ENCODE results near the gene F5. TPM values are rescaled to one million over a fixed set of nuclear protein-coding genes. Genes with fewer than 3 reads are reported as not detected.

The F5 gene
- total RNA-seq, 5 donors from 2014 or later (not counting 1 experiment from before 2014, with no cell fraction given) = 4.2 to 9.7 (median 8.5) TPM

DNA sequence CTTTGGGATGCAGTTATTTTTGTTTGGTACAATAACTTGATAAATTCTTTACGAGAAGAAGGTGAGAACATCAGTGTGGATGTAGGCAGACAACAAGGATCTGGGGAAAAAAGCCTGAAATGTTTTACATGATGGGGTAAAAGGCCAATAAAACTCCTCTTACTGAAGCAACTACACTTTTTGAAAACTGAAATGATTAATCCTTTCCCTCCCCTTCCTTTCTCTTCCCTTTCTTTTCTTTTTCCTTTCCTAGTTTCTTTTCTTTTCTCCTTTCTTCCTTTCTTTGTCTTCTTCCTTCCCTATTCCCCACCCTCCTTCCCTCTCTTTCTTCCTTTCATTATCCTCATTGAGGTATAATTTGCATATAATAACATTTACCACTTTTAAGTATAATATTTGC, 24.6 kb downstream of the F5 start:
- no peak overlapping the region for H3K27ac Mint-ChIP-seq
- CTCF ChIA-PET = interaction anchor here in 1 of 2 donors (0.6 kb wide), 1 partner anchor 11 kb away, joined by 3 read pairs; no protein-coding TSS in a partner anchor

DNA sequence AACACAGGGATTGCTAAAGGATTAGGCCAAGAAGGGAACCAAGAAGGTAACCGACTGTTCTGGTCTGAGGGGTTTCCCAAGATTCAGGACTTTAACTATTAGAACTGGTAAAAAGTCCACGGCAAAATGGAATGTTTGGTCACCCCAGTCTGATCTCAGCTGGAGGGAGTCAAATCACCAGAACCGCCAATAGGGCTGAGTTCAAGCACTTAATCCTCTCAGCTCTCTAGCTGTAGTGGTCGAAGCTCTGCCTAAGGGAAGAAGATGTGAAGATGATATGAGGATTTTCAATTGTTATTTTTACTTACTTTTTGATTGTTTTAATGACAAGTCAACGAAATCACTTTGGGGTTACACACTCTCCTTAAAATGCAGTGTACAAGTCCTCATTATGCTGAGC, 29.1 kb downstream of the F5 start:
- no peak overlapping the region for H3K4me3 Mint-ChIP-seq
- peak overlapping the region in 1 of 2 donors; percentile 29 for H3K27ac Mint-ChIP-seq
- H3K27me3 ChIP-seq (replicated peaks in 1 of 2; ENCODE audit: control insufficient read depth in 2 of 2, extremely low read depth in 1 of 2, insufficient read depth in 2 of 2, low read length in 1 of 2) = no peaks in the 10 kb centered on the region
- DNase-seq (no peak), ATAC-seq (replicated peaks in 1 of 4) (no peak)
- no peaks in the 10 kb centered on the region for H3K27me3 Mint-ChIP-seq
- ChIA-PET POLR2A (interaction anchor here in 1 of 2 donors (0.5 kb wide), 1 partner anchor 29 kb away, joined by 3 read pairs; no protein-coding TSS in a partner anchor), CTCF (interaction anchor here in 1 of 2 donors (1.2 to 1.8 kb wide), 3 partner anchors 9 to 29 kb away, joined by 3 to 11 read pairs (median 5); partner anchors contain the start of gene F5)
- H3K9me3 Mint-ChIP-seq = no peaks in the 10 kb centered on the region
- no peak overlapping the region for H3K27ac ChIP-seq (ENCODE audit: low read length)
- peaks cover 0 to 2% (median 0%) of the 10 kb centered on the region in 3 donors for H3K4me1 Mint-ChIP-seq
- H3K4me3 ChIP-seq (ENCODE audit: control insufficient read depth in 1 of 2, extremely low read depth in 1 of 2, low read length in 1 of 2) = no peak overlapping the region
- no peaks in the 10 kb centered on the region for H3K4me1 ChIP-seq (ENCODE audit: control insufficient read depth in 1 of 2, extremely low read depth in 1 of 2, insufficient read depth in 2 of 2, low read length in 2 of 2)
- H3K36me3 ChIP-seq (ENCODE audit: control insufficient read depth in 2 of 2, extremely low read depth in 1 of 2, insufficient read depth in 1 of 2, low read length in 1 of 2) = no peaks in the 10 kb centered on the region
- WGBS (ENCODE audit: insufficient coverage) = 92% methylated on average over 4 of the region's 5 CpGs
- H3K9me3 ChIP-seq = no peaks in the 10 kb centered on the region
- H3K36me3 Mint-ChIP-seq = no peaks in the 10 kb centered on the region

More for the DNA sequence above, 24.6 kb downstream of the F5 start:
- WGBS (ENCODE audit: insufficient coverage) = no CpG with 5 or more reads among the region's 1 CpG
- no peaks in the 10 kb centered on the region for H3K27me3 ChIP-seq (replicated peaks in 1 of 2; ENCODE audit: control insufficient read depth in 2 of 2, extremely low read depth in 1 of 2, insufficient read depth in 2 of 2, low read length in 1 of 2)
- H3K9me3 ChIP-seq = no peaks in the 10 kb centered on the region
- H3K36me3 ChIP-seq (ENCODE audit: control insufficient read depth in 2 of 2, extremely low read depth in 1 of 2, insufficient read depth in 1 of 2, low read length in 1 of 2) = no peaks in the 10 kb centered on the region
- no peak overlapping the region for H3K4me3 ChIP-seq (ENCODE audit: control insufficient read depth in 1 of 2, extremely low read depth in 1 of 2, low read length in 1 of 2)
- Mint-ChIP-seq H3K4me3 (no peak overlapping the region), H3K4me1 (peaks cover 7 to 11% (median 8%) of the 10 kb centered on the region in 3 donors), H3K27me3 (no peaks in the 10 kb centered on the region), H3K9me3 (peaks cover 6 to 14% (median 8%) of the 10 kb centered on the region in 3 donors), H3K36me3 (peaks cover 13% of the 10 kb centered on the region)
- H3K27ac ChIP-seq (ENCODE audit: low read length) = no peak overlapping the region
- ATAC-seq (replicated peaks in 1 of 4) = no peak
- H3K4me1 ChIP-seq (ENCODE audit: control insufficient read depth in 1 of 2, extremely low read depth in 1 of 2, insufficient read depth in 2 of 2, low read length in 2 of 2) = no peaks in the 10 kb centered on the region
- POLR2A ChIA-PET = interaction anchor here in 1 of 2 donors (0.9 kb wide), 1 partner anchor 858 kb away, joined by 3 read pairs; no protein-coding TSS in a partner anchor
- DNase-seq = no peak

DNA sequence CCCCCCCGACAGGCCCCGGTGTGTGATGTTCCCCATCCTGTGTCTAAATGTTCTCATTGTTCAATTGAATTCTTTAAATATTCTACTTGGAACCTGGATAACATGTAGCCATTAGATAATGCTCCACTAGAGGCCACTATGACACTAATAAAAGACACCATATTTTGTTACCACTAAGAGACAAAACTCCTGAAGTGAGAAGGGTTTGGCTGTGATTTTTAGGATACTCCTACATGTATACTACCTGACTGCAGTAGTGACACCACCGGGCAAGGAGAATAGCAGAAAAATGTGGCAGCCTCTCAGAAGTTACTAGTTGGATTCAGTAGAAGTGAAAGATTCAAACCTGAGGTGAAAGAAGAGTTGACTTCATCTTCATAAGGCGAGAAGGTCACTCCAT, 36.0 kb downstream of the F5 start:
- H3K4me3 Mint-ChIP-seq = no peak overlapping the region
- DNase-seq (peak in 4 of 35 experiments; percentile 3 to 65 (median 8)), ATAC-seq (replicated peaks in 1 of 4) (peak; percentile 65 to 78 (median 68))
- H3K27ac Mint-ChIP-seq = no peak overlapping the region
- ChIA-PET CTCF (interaction anchor here (0.6 to 4.1 kb wide), 15 partner anchors 8 to 1375 kb away, joined by 3 to 35 read pairs (median 4); partner anchors contain the start of genes F5 (in 1 of the 2) and METTL18 (in 1 of the 2)), POLR2A (no interaction called here)
- no peaks in the 10 kb centered on the region for H3K36me3 Mint-ChIP-seq
- WGBS (ENCODE audit: insufficient coverage) = no CpG with 5 or more reads among the region's 4 CpGs
- no peaks in the 10 kb centered on the region for H3K27me3 Mint-ChIP-seq
- peaks cover 0 to 5% (median 0%) of the 10 kb centered on the region in 3 donors for H3K4me1 Mint-ChIP-seq
- Histone ChIP-seq H3K36me3 (ENCODE audit: control insufficient read depth in 2 of 2, extremely low read depth in 1 of 2, insufficient read depth in 1 of 2, low read length in 1 of 2) (no peaks in the 10 kb centered on the region), H3K9me3 (no peaks in the 10 kb centered on the region), H3K4me1 (ENCODE audit: control insufficient read depth in 1 of 2, extremely low read depth in 1 of 2, insufficient read depth in 2 of 2, low read length in 2 of 2) (no peaks in the 10 kb centered on the region), H3K4me3 (ENCODE audit: control insufficient read depth in 1 of 2, extremely low read depth in 1 of 2, low read length in 1 of 2) (no peak overlapping the region), H3K27me3 (replicated peaks in 1 of 2; ENCODE audit: control insufficient read depth in 2 of 2, extremely low read depth in 1 of 2, insufficient read depth in 2 of 2, low read length in 1 of 2) (no peaks in the 10 kb centered on the region), H3K27ac (ENCODE audit: low read length) (no peak overlapping the region)
- H3K9me3 Mint-ChIP-seq = no peaks in the 10 kb centered on the region

DNA sequence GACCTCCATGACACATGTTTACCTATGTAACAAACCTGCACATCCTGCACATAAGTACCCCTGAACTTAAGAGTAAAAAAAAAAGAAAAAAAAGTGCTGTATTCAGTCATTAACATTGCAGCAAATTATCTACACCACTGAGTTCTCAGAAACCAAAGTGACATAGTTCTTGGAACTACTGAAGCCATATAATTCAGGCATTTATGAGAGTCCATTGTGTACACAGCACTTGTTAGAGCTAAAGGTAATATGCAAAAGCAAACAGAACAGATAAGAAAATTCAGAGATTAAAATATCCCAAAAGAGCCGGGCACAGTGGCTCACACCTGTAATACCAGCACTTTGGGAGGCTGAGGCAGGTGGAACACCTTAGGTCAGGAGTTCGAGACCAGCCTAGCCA, 38.0 kb downstream of the F5 start:
- H3K27me3 Mint-ChIP-seq = no peaks in the 10 kb centered on the region
- Histone ChIP-seq H3K4me1 (ENCODE audit: control insufficient read depth in 1 of 2, extremely low read depth in 1 of 2, insufficient read depth in 2 of 2, low read length in 2 of 2) (no peaks in the 10 kb centered on the region), H3K27me3 (replicated peaks in 1 of 2; ENCODE audit: control insufficient read depth in 2 of 2, extremely low read depth in 1 of 2, insufficient read depth in 2 of 2, low read length in 1 of 2) (no peaks in the 10 kb centered on the region), H3K4me3 (ENCODE audit: control insufficient read depth in 1 of 2, extremely low read depth in 1 of 2, low read length in 1 of 2) (no peak overlapping the region), H3K9me3 (no peaks in the 10 kb centered on the region), H3K36me3 (ENCODE audit: control insufficient read depth in 2 of 2, extremely low read depth in 1 of 2, insufficient read depth in 1 of 2, low read length in 1 of 2) (no peaks in the 10 kb centered on the region), H3K27ac (ENCODE audit: low read length) (no peak overlapping the region)
- ATAC-seq (replicated peaks in 1 of 4) (no peak), DNase-seq (no peak)
- no CpG with 5 or more reads among the region's 2 CpGs for whole genome bisulfite sequencing (ENCODE audit: insufficient coverage)
- POLR2A ChIA-PET = interaction anchor here (0.6 to 0.7 kb wide), 2 partner anchors 28 to 1143 kb away, joined by 3 read pairs; no protein-coding TSS in a partner anchor
- H3K27ac Mint-ChIP-seq = no peak overlapping the region
- peaks cover 0 to 5% (median 0%) of the 10 kb centered on the region in 3 donors for H3K4me1 Mint-ChIP-seq
- no peaks in the 10 kb centered on the region for H3K36me3 Mint-ChIP-seq
- H3K4me3 Mint-ChIP-seq = no peak overlapping the region
- H3K9me3 Mint-ChIP-seq = no peaks in the 10 kb centered on the region
- CTCF ChIA-PET = interaction anchor here (0.7 to 4.1 kb wide), 14 partner anchors 10 to 1205 kb away, joined by 3 to 35 read pairs (median 6); partner anchors contain the start of gene METTL18 (in 1 of the 2)

DNA sequence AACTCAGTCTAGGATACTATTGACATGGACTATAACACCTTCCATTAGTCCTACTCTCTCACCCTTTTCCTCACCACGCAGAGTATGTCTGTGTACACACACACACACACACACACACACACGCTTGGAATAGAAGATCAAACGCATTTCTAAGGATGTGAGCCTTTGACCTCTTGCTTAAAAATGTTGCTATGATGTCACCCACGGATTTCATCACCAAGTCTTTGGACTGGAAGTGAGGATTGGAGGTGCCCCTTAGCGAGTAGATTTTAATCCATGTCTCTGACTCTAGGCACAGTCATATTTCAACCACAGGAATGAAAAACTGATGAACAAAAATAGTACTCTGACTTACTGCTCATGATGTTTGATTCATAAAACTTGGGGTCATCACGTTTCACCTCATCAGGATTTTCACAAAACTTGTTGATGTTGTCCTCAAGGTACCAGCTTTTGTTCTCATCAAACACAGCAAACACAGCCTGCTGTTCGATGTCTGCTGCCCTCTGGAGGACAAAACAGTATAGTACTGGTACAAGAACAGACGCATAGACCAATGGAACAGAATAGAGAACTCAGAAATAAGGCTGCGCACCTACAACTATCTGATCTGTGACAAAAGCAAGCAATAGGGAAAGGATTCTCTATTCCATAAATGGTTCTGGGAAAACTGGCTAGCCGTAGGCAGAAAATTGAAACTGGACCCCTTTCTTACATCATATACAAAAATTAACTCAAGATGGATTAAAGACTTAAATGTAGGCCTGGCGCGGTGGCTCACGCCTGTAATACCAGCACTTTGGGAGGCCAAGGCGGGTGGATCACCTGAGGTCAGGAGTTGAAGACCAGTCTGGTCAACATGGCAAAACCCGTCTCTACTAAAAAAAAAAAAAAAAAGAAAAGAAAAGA, 39.9 kb downstream of the F5 start:
- ChIA-PET POLR2A (interaction anchor here (0.6 to 0.8 kb wide), 2 partner anchors 1198 to 1200 kb away, joined by 4 to 7 read pairs; no protein-coding TSS in a partner anchor), CTCF (interaction anchor here (0.6 to 2.3 kb wide), 13 partner anchors 10 to 1204 kb away, joined by 3 to 16 read pairs (median 3); no protein-coding TSS in a partner anchor)
- Mint-ChIP-seq H3K4me3 (no peak overlapping the region), H3K4me1 (peaks cover 0 to 5% (median 0%) of the 10 kb centered on the region in 3 donors), H3K36me3 (no peaks in the 10 kb centered on the region), H3K9me3 (no peaks in the 10 kb centered on the region), H3K27ac (peak overlapping the region in 1 of 2 donors; percentile 8), H3K27me3 (no peaks in the 10 kb centered on the region)
- DNase-seq (peak in 32 of 35 experiments; percentile 13 to 86 (median 39)), ATAC-seq (replicated peaks in 1 of 4) (peak in 3 of 4 experiments; percentile 83 to 85 (median 83))
- Histone ChIP-seq H3K4me1 (ENCODE audit: control insufficient read depth in 1 of 2, extremely low read depth in 1 of 2, insufficient read depth in 2 of 2, low read length in 2 of 2) (no peaks in the 10 kb centered on the region), H3K4me3 (ENCODE audit: control insufficient read depth in 1 of 2, extremely low read depth in 1 of 2, low read length in 1 of 2) (no peak overlapping the region), H3K9me3 (no peaks in the 10 kb centered on the region), H3K36me3 (ENCODE audit: control insufficient read depth in 2 of 2, extremely low read depth in 1 of 2, insufficient read depth in 1 of 2, low read length in 1 of 2) (no peaks in the 10 kb centered on the region), H3K27me3 (replicated peaks in 1 of 2; ENCODE audit: control insufficient read depth in 2 of 2, extremely low read depth in 1 of 2, insufficient read depth in 2 of 2, low read length in 1 of 2) (no peaks in the 10 kb centered on the region), H3K27ac (ENCODE audit: low read length) (no peak overlapping the region)
- WGBS (ENCODE audit: insufficient coverage) = 79% methylated on average over 7 of the region's 15 CpGs

DNA sequence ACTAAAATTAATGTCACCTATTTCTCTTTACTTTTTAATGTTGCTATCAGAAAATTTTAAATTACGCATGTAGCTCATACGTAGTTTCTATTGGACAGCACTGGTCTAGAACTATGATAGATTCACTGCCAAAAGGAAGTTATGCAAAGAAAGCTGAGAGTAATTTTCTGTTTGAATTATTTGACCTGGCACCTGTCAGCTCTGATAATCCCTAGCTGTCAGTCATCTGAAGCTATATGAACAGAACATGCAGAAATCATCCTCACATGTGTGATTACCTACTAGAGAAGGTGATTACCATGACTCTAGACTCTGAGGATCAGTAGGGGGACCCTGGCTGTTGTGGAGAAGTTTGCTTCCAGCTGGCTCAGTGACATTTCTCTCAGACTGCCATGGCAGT, 40.8 kb downstream of the F5 start:
- Histone ChIP-seq H3K4me1 (ENCODE audit: control insufficient read depth in 1 of 2, extremely low read depth in 1 of 2, insufficient read depth in 2 of 2, low read length in 2 of 2) (no peaks in the 10 kb centered on the region), H3K9me3 (no peaks in the 10 kb centered on the region), H3K4me3 (ENCODE audit: control insufficient read depth in 1 of 2, extremely low read depth in 1 of 2, low read length in 1 of 2) (no peak overlapping the region), H3K36me3 (ENCODE audit: control insufficient read depth in 2 of 2, extremely low read depth in 1 of 2, insufficient read depth in 1 of 2, low read length in 1 of 2) (no peaks in the 10 kb centered on the region), H3K27ac (ENCODE audit: low read length) (no peak overlapping the region), H3K27me3 (replicated peaks in 1 of 2; ENCODE audit: control insufficient read depth in 2 of 2, extremely low read depth in 1 of 2, insufficient read depth in 2 of 2, low read length in 1 of 2) (no peaks in the 10 kb centered on the region)
- peaks cover 0 to 5% (median 0%) of the 10 kb centered on the region in 3 donors for H3K4me1 Mint-ChIP-seq
- no peaks in the 10 kb centered on the region for H3K36me3 Mint-ChIP-seq
- no peaks in the 10 kb centered on the region for H3K27me3 Mint-ChIP-seq
- DNase-seq = no peak
- WGBS (ENCODE audit: insufficient coverage) = 100% methylated on average over 1 of the region's 2 CpGs
- ChIA-PET POLR2A (no interaction called here), CTCF (interaction anchor here (0.5 to 2.3 kb wide), 8 partner anchors 9 to 1918 kb away, joined by 3 to 16 read pairs (median 3); no protein-coding TSS in a partner anchor)
- H3K4me3 Mint-ChIP-seq = no peak overlapping the region
- no peak for ATAC-seq (replicated peaks in 1 of 4)
- H3K9me3 Mint-ChIP-seq = no peaks in the 10 kb centered on the region
- no peak overlapping the region for H3K27ac Mint-ChIP-seq
